ENCODE data around the gene ZSWIM2.

- TF ChIP-seq POLR2A (IDR thresholded peaks at IDR 0.05; ENCODE audit: low read depth, low read length) (no peak), TAF1 (IDR thresholded peaks at IDR 0.05; ENCODE audit: borderline replicate concordance, low read depth, low read length) (no peak)
These were observed 35.6 kb upstream of the ZSWIM2 start for GRCh38 chr2:186884587-186884986.
